PC-3 (cell line): ENCODE data around the gene SDHC. TPM values are rescaled to one million over a fixed set of nuclear protein-coding genes. Genes with fewer than 3 reads are reported as not detected.
A peak's percentile ranks its signal among the peaks of the same experiment; 100 is the strongest.
"Not testable (repeated sequence)": the region's sequence is repeated elsewhere in the genome, so short reads cannot be mapped to it uniquely, and the experiment has no call there.

Source experiments
- ATAC-seq: fragments of 200-7000 bp; cut with Tn5 transposase; 2 replicates; pipeline ENCODE4 v1.9.1; 2020; ENCODE audit warnings: mild to moderate bottlenecking, moderate library complexity
- BruUV-seq: library from RNA; stranded (reverse); fragments of 400-500 nt; replicated peaks from 2 replicates; lab custom pipeline; 2021; lab: Mats Ljungman, UMichigan
- CTCF ChIA-PET: fragments of 300-600 bp; sonication (Branson Sonifier 250); formaldehyde crosslinking; loops from one replicate; lab custom pipeline; 2022; ENCODE audit warnings: antibody characterized with exemption; lab: Charles Lee
- POLR2A ChIA-PET: fragments of 300-600 bp; sonication (Branson Sonifier 250); formaldehyde crosslinking; loops from one replicate; lab custom pipeline; 2022; ENCODE audit warnings: antibody characterized with exemption; ENCODE audit not compliant: unreplicated experiment; lab: Charles Lee
- DNase-seq: peaks from one replicate; pipeline ENCODE4 v3.0.0-alpha.2; 2015
- H2AFZ ChIP-seq: fragments of 300-600 bp; sonication (generic); 2 replicates; pipeline ENCODE4 v1.6.0; 2016; ENCODE audit warnings: antibody characterized with exemption, low read length
- H3F3A ChIP-seq: fragments of 300-600 bp; sonication (generic); one replicate; pipeline ENCODE4 v1.6.0; 2017; ENCODE audit warnings: antibody characterized with exemption, low read length, control low read depth, mild to moderate bottlenecking; ENCODE audit not compliant: unreplicated experiment
- H3K27ac ChIP-seq: fragments of 300-600 bp; sonication (generic); 2 replicates; pipeline ENCODE4 v1.5.1; 2016; ENCODE audit warnings: mild to moderate bottlenecking, low read length
- H3K27me3 ChIP-seq: fragments of 300-600 bp; sonication (generic); 2 replicates; pipeline ENCODE4 v1.6.1; 2016; ENCODE audit warnings: low read length, mixed read lengths
- H3K36me3 ChIP-seq: fragments of 300-600 bp; sonication (generic); 2 replicates; pipeline ENCODE4 v1.6.1; 2016; ENCODE audit warnings: low read depth, mixed run types, low read length, mixed read lengths
- H3K4me1 ChIP-seq: fragments of 300-600 bp; sonication (generic); 2 replicates; pipeline ENCODE4 v1.5.1; 2016; ENCODE audit warnings: low read length; ENCODE audit not compliant: insufficient read depth
- H3K4me2 ChIP-seq: fragments of 300-600 bp; sonication (generic); 2 replicates; pipeline ENCODE4 v1.6.0; 2016; ENCODE audit warnings: low read length
- H3K4me3 ChIP-seq: fragments of 300-600 bp; sonication (generic); 2 replicates; pipeline ENCODE4 v1.5.1; 2016; ENCODE audit warnings: mild to moderate bottlenecking, low read length, mixed read lengths
- H3K79me2 ChIP-seq: fragments of 300-600 bp; sonication (generic); 2 replicates; pipeline ENCODE4 v1.6.1; 2017; ENCODE audit warnings: low read length, mixed read lengths
- H3K9ac ChIP-seq: fragments of 300-600 bp; sonication (generic); 2 replicates; pipeline ENCODE4 v1.6.0; 2016; ENCODE audit warnings: mild to moderate bottlenecking, low read length
- H3K9me2 ChIP-seq: fragments of 300-600 bp; sonication (generic); replicated peaks from 2 replicates; pipeline ENCODE4 v1.6.1; 2016; ENCODE audit warnings: mixed run types, low read length, mixed read lengths
- H3K9me3 ChIP-seq: fragments of 300-600 bp; sonication (generic); 2 replicates; pipeline ENCODE4 v1.6.1; 2016; ENCODE audit warnings: low read length, mixed read lengths
- H4K20me1 ChIP-seq: fragments of 300-600 bp; sonication (generic); 2 replicates; pipeline ENCODE4 v1.6.1; 2016; ENCODE audit warnings: low read length, mixed read lengths
- CTCF ChIP-seq: fragments of 300-600 bp; sonication (generic); conservative IDR thresholded peaks from 2 replicates; pipeline ENCODE4 v1.5.1; 2017; ENCODE audit warnings: antibody characterized with exemption, low read depth, mild to moderate bottlenecking, low read length
- EZH2 ChIP-seq: fragments of 300-600 bp; sonication (generic); IDR thresholded peaks from one replicate; pipeline ENCODE4 v1.6.1; 2017; ENCODE audit warnings: antibody characterized with exemption, mild to moderate bottlenecking, low read length; ENCODE audit not compliant: unreplicated experiment
- EZH2phosphoT487 ChIP-seq: fragments of 300-600 bp; sonication (generic); IDR thresholded peaks from 2 replicates; pipeline ENCODE4 v1.6.1; 2018; ENCODE audit warnings: mild to moderate bottlenecking, antibody characterized with exemption, low read length, borderline replicate concordance
- intact Hi-C: fragments of 100-400 bp; cut with micrococcal nuclease; formaldehyde crosslinking; loops from 2 replicates; pipeline ENCODE4 v1.9.0; 2023
- total RNA-seq: library from RNA; depleted of rRNA; stranded (reverse); fragments of >200 nt; gene quantifications from 2 replicates; pipeline ENCODE4 v1.2.3, GENCODE V29; 2014

Gene SDHC
- total RNA-seq, 1 experiment from 2014 or later, result 26.1 TPM

DNA sequence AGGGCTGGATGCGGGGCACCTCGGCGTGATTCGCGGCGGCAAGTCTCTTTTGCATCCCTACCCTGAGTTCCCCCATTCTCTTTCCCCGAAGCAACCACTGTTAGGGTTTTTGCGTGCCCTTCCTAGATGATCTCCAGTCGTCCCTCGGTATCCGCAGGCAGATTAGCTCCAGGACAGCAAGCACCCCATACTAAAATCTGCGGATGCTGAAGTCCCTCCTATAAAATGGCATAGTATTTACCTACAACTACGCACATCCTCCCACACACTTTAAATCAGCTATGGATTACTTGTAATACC, 76.3 kb downstream of the SDHC start:
- Histone ChIP-seq H3K27me3 (no peaks in the 10 kb centered on the region), H3K4me3 (peak overlapping the region; percentile 86), H4K20me1 (no peaks in the 10 kb centered on the region), H3K9me2 (no peaks in the 10 kb centered on the region), H3K4me1 (peaks cover 14% of the 10 kb centered on the region), H3F3A (no peaks in the 10 kb centered on the region), H3K36me3 (no peaks in the 10 kb centered on the region), H3K27ac (peak overlapping the region; percentile 70), H3K4me2 (peak overlapping the region; percentile 95), H3K9me3 (no peaks in the 10 kb centered on the region), H2AFZ (peak overlapping the region; percentile 79), H3K79me2 (no peaks in the 10 kb centered on the region), H3K9ac (peak overlapping the region; percentile 87)
- ChIA-PET POLR2A (interaction anchor here (0.6 to 1.0 kb wide), 2 partner anchors 153 to 165 kb away, joined by 3 to 10 read pairs; partner anchors contain the start of gene TOMM40L), CTCF (interaction anchor here (0.9 kb wide), 1 partner anchor 165 kb away, joined by 3 read pairs; the partner anchor contains the start of gene TOMM40L)
- peak; percentile 45 for ATAC-seq
- peak; percentile 43 for DNase-seq
- intact Hi-C loops, result loop anchor here (1.0 to 10.0 kb wide), 2 partner anchors 8 to 144 kb away; no protein-coding TSS in a partner anchor
- TF ChIP-seq EZH2phosphoT487 (no peak), EZH2 (no peak), CTCF (no peak)
- BruUV-seq, result TSS peak; percentile 94

DNA sequence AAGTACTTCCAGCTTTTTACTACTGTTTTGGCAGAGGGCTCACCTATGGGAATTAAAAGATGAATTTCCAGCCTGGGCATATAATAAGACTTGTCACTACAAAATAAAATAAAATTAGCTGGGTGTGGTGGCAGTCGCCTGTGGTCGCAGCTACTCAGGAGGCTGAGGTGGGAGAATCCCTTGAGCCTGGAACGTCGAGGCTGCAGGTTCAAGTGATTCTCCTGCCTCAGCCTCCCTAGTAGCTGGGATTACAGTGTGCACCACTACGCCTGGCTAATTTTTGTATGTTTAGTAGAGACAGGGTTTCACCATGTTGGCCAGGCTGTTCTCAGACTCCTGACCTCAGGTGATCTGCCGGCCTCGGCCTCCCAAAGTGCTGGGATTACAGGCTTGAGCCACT, 77.0 kb downstream of the SDHC start:
- ATAC-seq, H2AFZ ChIP-seq, H3K36me3 ChIP-seq, H4K20me1 ChIP-seq, H3K9me2 ChIP-seq, DNase-seq, H3K27me3 ChIP-seq, H3K79me2 ChIP-seq, H3F3A ChIP-seq, H3K9me3 ChIP-seq, CTCF ChIA-PET, BruUV-seq: not testable (repeated sequence)
- Histone ChIP-seq H3K4me3 (peak overlapping the region; percentile 86), H3K4me2 (peak overlapping the region; percentile 95), H3K4me1 (peaks cover 14% of the 10 kb centered on the region), H3K9ac (peak overlapping the region; percentile 87), H3K27ac (peak overlapping the region; percentile 70; the same call in 1 of the 2 replicates)
- intact Hi-C loops, result loop anchor here (10.0 kb wide), 1 partner anchor 144 kb away; no protein-coding TSS in a partner anchor
- POLR2A ChIA-PET, result interaction anchor here (1.0 kb wide), 1 partner anchor 166 kb away, joined by 3 read pairs; the partner anchor contains the start of gene TOMM40L

DNA sequence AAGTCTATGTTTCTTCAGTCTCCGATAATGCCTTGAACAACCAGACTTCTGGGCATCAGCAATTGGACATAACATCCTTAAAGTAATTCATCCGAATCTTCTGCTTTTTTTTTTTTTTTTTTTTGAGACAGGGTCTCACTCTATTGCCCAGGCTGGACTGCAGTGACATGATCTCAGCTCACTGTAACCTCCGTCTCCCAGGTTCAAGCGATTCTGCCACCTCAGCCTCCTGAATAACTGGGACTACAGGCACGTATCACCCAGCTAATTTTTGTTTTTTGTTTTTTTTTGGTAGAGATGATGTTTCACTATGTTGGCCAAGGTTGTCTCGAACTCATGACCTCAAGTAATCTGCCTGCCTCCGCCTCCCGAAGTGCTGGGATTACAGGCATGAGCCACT, 77.4 kb downstream of the SDHC start:
- ATAC-seq (no peak), DNase-seq (no peak)
- no peak overlapping the region for H3K4me3 ChIP-seq
- H4K20me1 ChIP-seq, result no peaks in the 10 kb centered on the region
- H3K27ac ChIP-seq, result no peak overlapping the region
- no peaks in the 10 kb centered on the region for H3K79me2 ChIP-seq
- H3F3A ChIP-seq, result no peaks in the 10 kb centered on the region
- peaks cover 14% of the 10 kb centered on the region for H3K4me1 ChIP-seq
- no peaks in the 10 kb centered on the region for H3K9me2 ChIP-seq
- no peak overlapping the region for H2AFZ ChIP-seq
- H3K9me3 ChIP-seq, result no peaks in the 10 kb centered on the region
- no peaks in the 10 kb centered on the region for H3K27me3 ChIP-seq
- ChIA-PET CTCF (no interaction called here), POLR2A (no interaction called here)
- intact Hi-C loops, result loop anchor here (10.0 kb wide), 1 partner anchor 143 kb away; no protein-coding TSS in a partner anchor
- H3K4me2 ChIP-seq, result no peak overlapping the region
- no TSS peak for BruUV-seq
- H3K9ac ChIP-seq, result no peak overlapping the region
- TF ChIP-seq EZH2phosphoT487 (no peak), CTCF (no peak), EZH2 (no peak)
- no peaks in the 10 kb centered on the region for H3K36me3 ChIP-seq
